ENCODE results near the gene OR10G6.

DNA sequence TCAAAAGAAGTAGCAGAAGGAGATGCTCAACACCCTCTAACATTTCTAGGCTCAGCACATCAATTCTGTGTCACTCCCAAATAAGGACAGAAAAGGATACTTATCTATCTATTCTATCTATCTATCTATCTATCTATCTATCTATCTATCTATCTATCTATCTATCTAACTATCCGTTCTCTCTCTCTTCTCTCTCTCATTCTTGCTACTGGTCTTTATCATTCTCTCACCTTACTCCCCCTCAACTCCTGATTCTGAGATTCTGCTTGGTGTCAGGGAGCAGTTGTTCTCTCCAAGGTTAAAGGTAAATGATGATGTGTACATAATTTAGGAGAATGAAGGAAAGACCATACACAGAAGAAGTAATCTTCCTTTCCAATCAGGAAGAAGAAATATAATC lies at the start of gene OR10G6:
- no peak for TF ChIP-seq CTCF (IDR thresholded peaks at IDR 0.05; ENCODE audit: borderline replicate concordance, extremely low read depth, low read length, poor library complexity, severe bottlenecking)
- no peak for TF ChIP-seq EZH2 (IDR thresholded peaks at IDR 0.05; ENCODE audit: borderline replicate concordance, low read depth, low read length, severe bottlenecking)
